Stimulated activated CD4-positive, alpha-beta T cell treated with anti-CD3 and anti-CD28 coated beads, Interleukin-12 subunit alpha, Interleukin-12 subunit beta, amount 100 ng/mL, for 48 hours (primary cell): ENCODE results near the gene TEDC2.
A peak's percentile ranks its signal among the peaks of the same experiment; 100 is the strongest.

Experiments used
- DNase-seq, 3 donors: peaks; one replicate each; pipeline ENCODE4 v3.0.0-alpha.2; 2020; ENCODE audit warnings: low read depth in 2 of 3, low spot score in 1 of 3

The TEDC2 gene

DNA sequence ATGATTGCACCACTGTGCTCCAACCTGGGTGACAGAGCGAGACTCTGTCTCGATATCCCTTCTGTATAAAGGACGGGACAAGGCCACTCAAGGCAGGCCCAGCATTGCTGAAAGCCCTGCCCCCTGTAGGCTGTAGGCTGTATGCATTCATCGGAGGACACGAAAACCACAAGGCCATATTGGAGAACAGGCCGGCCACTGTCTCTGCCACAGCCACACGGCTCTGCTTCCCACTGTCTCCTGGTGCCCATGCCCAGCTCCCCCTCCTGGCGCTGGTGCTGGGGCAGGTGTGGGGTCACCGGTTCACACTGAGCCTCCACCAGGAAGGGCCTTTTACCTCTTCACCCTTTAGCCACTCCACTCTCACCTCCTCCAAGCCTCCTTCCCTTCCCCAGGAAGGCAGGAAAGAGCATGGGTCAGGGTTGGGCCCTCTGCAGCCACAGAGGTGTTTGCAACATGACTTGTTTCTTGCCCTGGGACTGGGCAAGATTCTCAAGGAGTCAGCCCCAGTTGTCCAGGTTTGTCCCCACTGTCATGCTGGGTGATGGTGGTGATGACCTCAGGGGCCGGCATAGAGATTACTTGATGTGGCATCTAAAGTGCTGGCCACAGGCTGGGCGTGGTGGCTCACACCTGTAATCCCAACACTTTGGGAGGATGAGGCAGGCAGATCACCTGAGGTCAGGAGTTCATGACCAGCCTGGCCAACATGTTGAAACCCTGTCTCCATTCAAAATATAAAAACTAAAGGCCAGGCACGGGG lies 5.9 kb downstream of the TEDC2 start:
- no peak for DNase-seq

DNA sequence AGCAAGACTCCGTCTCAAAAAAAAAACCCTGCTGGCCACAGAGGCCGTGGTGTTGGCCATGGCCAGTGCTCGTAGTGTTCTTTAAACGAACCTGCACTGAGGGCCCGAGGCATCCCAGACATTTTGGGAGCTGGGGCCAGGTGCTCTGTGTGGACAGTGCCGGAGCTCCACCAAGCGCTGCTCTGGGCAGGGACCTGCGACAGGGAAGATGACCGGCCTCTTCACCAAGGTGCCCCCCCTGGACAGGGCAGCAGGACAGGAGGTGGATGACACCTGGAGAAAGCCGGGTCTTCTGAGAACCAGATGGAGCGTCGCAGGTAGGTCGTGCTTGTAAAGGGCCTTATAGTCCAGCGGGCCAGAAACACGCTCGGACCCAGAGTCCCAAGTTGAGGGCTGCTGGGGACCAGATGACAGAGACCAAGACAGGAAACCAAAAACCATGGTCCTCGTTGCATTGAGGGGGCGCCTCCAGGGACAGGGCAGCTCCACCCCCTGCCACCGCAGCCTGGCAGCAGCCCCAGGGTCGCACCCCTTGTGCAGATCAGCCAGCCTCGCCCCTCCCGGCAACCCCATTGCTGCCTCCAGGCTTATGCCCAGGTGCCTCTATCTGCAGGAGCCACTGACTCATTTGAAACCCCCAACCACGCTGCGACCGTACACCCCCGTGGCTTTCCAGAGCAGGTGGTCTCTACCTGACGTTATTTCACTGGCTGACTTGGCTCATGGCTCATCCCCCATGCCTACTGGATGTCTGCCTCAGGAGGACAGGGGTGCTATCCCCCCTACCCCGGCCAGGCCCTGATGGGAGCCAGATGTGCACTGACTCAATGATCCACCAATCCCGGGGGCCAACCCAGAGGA lies 7.0 kb downstream of the TEDC2 start:
- no peak for DNase-seq

DNA sequence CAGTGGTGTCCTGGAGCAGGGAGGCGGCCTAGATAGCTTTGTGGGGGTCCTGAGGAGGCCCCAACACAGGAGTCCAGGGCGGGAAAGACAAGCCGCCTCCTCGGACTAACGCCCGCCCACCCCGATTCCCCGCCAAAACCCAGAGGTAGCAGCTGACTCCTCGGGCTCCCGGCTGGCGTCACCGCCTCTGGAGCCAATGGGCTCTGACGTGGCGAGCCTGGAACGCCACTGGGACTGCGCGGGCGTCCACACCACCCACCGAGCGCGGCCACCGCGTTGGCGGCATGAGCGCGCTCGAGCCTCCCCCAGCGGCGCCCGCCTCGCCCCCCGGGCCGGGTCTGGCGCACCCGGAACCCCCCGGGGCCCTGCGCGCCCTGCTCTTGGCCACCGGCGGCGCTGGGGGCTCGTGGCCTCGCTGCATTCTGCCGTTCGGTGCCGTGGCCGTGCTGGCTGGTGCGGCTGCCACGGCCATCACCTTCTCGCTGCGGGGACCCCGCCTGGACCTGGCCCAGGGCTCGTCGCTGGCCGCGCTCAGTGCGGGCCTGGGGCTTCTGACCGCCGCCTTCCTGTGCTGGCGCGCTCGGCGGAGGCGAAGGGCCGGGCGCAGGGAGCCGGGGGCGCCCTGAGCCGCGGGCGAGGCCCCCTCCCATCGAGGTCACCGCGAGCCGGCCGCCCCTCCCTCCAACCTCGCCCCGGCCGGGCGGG lies 7.8 kb downstream of the TEDC2 start:
- DNase-seq: no peak

GRCh38 chr16:2468233-2468724 lies 8.4 kb downstream of the TEDC2 start:
- DNase-seq: no peak

DNA sequence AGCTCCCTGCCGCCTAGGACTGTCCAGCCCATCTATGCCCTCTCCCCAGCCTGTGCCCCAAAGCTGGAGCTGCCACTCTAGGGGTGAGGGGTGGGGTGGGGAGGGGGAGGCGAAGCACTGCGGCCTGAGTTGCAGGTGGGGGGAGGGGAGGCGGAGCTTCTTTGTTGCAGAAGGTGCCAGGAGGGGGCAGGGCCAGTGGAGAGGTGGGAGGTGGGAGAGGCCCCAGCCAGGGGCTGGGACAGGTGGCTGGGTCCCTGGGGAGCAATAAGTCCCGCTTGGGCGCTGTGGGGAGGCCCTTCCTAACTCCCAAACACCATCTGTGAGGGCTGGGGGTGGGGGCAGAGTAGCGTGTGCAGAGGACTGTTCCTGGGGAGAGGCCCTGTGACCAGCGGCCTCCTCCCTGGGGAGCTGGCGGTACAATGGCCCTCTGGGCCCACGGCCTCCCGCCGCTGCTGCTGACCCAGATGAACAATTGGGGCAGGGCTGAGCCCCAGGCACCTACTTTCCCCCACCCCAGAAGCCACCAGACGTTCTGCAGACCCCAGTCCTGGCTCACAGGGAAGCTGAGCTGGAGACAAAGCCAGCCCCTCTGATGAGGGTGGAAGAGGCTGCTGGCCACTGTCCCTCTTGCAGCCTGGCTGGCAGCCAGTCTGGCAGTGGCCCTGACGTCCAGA lies 9.0 kb downstream of the TEDC2 start:
- no peak for DNase-seq

- no peak for DNase-seq
Measured at GRCh38 chr16:2469399-2470233, 9.7 kb downstream of the TEDC2 start.

- DNase-seq: no peak
Measured at GRCh38 chr16:2470234-2470601, 10.3 kb downstream of the TEDC2 start.

DNA sequence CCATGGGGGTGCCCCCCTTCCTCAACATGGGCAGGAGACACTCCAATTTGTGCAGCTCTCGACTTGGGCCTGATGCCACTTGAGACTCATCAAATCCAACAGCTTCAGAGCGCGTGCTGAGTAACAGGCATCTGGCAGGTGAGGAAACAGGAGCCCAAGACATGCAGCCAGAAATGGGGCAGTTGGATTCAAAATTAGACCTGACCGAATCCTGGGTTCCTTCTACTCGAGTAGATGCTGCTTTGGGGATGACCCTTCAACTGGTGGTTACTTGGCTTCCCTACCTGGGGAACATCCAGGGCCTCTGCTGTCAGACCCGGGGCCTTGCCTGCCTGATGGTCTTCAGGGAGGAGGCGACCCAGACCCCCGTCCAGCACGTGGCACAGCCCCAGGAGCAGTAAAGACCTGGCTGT lies 10.7 kb downstream of the TEDC2 start:
- no peak for DNase-seq

- no peak for DNase-seq
Measured at GRCh38 chr16:2471016-2471652, 11.2 kb downstream of the TEDC2 start, which contains the start of gene NTN3. TSS of gene NTN3 (plus strand) at chr16:2471297. CDS start at chr16:2471702, 405 bp downstream.

DNA sequence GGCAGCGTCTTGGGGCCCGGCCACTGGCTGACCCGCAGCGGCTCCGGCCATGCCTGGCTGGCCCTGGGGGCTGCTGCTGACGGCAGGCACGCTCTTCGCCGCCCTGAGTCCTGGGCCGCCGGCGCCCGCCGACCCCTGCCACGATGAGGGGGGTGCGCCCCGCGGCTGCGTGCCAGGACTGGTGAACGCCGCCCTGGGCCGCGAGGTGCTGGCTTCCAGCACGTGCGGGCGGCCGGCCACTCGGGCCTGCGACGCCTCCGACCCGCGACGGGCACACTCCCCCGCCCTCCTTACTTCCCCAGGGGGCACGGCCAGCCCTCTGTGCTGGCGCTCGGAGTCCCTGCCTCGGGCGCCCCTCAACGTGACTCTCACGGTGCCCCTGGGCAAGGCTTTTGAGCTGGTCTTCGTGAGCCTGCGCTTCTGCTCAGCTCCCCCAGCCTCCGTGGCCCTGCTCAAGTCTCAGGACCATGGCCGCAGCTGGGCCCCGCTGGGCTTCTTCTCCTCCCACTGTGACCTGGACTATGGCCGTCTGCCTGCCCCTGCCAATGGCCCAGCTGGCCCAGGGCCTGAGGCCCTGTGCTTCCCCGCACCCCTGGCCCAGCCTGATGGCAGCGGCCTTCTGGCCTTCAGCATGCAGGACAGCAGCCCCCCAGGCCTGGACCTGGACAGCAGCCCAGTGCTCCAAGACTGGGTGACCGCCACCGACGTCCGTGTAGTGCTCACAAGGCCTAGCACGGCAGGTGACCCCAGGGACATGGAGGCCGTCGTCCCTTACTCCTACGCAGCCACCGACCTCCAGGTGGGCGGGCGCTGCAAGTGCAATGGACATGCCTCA lies 12.0 kb downstream of the TEDC2 start:
- DNase-seq: no peak

DNA sequence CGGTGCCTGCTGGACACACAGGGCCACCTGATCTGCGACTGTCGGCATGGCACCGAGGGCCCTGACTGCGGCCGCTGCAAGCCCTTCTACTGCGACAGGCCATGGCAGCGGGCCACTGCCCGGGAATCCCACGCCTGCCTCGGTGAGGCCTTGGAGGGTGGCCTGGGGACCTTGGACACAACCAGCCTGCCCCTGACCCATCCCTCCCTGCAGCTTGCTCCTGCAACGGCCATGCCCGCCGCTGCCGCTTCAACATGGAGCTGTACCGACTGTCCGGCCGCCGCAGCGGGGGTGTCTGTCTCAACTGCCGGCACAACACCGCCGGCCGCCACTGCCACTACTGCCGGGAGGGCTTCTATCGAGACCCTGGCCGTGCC lies 12.6 kb downstream of the TEDC2 start:
- no peak for DNase-seq

DNA sequence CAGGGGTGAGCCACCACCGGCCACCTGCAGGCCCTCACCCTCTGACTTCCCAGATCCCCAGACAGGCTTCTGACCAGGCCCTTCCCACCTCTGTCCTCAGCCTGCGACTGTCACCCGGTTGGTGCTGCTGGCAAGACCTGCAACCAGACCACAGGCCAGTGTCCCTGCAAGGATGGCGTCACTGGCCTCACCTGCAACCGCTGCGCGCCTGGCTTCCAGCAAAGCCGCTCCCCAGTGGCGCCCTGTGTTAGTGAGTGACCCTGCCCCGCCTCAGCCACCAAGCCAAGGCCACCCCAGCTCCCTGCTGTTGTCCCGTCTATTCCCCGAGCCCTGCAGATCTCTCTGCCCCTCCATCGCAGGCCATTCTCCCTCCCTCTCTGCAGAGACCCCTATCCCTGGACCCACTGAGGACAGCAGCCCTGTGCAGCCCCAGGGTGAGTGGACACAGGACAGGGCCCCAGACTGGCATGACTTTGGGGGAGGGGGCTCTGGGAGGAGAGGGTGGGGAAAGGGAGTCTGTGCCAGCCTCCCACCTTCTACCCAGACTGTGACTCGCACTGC lies 13.1 kb downstream of the TEDC2 start:
- DNase-seq: no peak

DNA sequence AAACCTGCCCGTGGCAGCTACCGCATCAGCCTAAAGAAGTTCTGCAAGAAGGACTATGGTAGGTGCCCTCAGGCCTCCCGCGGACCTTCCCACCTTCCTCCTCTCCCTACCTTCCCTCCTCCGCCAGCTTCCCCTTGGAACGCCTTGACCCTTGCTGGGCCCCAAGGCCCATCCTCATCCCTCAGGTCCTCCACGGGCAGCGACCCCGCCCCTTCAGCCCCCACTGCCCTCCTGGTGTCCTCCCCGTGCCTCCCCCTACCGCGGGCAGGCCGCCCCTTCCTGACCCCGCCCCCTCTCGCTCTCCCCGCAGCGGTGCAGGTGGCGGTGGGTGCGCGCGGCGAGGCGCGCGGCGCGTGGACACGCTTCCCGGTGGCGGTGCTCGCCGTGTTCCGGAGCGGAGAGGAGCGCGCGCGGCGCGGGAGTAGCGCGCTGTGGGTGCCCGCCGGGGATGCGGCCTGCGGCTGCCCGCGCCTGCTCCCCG lies 13.6 kb downstream of the TEDC2 start:
- DNase-seq: no peak

- DNase-seq: peak in 2 of 3 donors; percentile 31 to 43
Measured at GRCh38 chr16:2473999-2474876, 14.3 kb downstream of the TEDC2 start.

GRCh38 chr16:2474877-2475412 lies 15.0 kb downstream of the TEDC2 start, which contains the start of gene TBC1D24:
TSS of gene TBC1D24 (plus strand) at chr16:2475127. CDS start at chr16:2496149, 21,022 bp downstream.
- DNase-seq: peak; percentile 62 to 83 (median 64)

GRCh38 chr16:2475413-2476344 lies 15.8 kb downstream of the TEDC2 start:
- DNase-seq: no peak
